ENCODE measurements around the gene SERGEF.

SERGEF gene

DNA sequence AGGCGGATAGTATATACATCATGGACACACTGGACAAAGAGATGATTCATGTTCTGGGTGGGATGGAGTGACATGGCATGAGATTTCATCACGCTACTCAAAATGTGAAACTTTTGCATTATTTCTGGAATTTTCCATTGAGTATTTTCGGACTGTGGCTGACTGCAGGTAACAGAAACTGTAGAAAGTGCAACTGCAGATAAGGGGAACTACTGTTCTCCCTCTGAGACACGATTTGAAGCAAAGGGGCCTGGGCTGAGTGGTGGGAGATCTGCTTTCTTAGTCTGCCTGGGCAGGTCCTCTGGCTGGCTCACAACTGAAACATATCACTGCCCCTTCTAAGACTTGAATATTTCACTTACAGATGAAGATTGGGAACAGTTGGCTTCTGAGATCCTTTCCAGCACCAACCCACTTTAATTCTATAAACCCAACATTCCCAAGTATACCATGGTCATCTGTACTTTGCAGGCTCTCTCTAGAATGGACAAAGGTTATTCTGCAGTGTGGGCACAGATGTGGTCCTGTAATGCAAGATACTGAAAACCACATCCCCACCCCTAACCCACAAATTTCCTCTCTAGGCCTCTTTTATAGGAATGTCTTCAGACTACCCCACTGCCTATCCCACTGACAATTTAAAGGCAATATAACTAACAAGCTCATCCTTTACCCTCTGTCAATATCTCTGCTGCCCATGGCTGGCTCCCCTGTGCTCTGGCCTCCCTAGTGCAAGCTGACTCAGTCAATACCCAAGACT lies 157.1 kb downstream of the SERGEF start:
- no peak for DNase-seq

DNA sequence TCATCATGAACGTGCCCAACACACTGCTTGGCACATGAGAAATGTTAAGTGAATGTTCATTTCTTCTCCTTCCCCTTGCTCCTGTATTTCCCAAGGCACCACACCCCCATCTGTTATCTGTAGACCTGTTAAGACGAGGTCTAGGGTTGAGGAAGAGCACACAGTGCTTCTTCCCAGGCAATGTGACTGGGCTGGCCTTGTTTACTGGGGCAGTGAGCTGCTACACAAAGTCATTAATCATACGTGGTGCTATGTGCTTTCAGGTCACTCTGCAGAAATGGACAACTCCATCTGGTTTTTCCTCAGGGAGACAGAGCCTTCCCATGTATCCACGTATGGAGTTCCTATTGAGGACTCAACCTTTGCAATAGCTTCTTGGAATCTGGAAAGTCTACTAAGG lies 159.6 kb downstream of the SERGEF start:
- DNase-seq = no peak

DNA sequence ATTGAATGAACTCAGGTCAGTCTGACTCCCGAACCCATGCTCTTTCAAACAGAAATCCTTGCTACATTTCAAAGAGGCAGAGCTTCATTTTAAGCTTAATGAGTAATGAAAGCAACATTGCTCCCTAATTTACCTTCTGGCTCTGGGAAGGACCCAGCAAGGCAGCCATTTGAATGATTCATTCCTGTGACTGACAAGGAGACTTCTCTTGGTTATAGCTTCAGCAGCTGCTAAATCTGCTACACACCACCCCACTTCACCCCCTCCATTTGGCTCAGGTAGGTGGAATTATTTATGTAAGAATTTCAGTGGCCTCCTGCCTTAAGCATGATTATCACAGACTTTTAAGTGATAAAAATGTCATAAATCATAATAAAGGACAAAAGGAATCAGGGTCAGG lies 160.6 kb downstream of the SERGEF start:
- no peak for DNase-seq

DNA sequence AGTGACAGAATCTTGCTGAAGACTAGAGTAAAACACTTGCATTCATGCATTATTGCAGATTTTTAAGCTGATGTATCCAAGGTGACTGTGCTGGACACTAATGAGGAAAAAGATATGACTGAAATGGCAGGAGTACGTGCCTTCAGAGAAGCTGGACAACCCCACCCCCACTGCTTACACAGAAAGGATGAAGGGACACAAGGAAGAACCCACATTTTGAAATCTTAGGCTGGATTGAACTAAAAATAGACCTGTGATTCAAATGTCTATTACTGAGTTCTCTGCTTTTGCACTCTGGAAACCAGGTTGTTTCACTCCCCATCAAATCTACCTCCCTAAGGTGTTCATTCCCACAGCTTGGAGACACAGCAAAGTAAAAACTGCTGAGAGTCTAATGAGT lies 161.2 kb downstream of the SERGEF start:
- no peak for DNase-seq

- DNase-seq = no peak
Observed at GRCh38 chr11:17850336-17850735, 162.5 kb downstream of the SERGEF start.

DNA sequence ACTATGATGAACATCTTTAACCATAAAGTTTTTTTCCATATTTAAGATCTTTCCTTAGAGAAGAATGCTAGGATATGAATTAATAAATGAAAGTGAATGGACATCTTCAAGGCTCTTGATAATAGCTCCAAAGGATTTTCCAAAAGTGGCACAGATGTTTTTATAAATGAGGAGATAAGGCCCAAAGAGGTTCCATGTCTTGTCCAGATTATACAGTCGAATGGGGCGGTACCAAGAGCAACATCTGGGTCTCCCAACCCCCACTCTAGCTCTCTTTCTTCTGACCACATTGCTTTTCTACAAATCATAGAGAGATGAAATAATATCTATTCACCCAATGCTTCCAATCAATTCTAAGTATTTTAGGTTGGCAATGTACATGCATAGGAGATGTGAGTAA lies 164.1 kb downstream of the SERGEF start:
- no peak for DNase-seq

GRCh38 chr11:17846852-17847453 lies 165.9 kb downstream of the SERGEF start:
- DNase-seq = no peak

- no peak for DNase-seq
Observed at GRCh38 chr11:17845431-17845881, 167.4 kb downstream of the SERGEF start.

DNA sequence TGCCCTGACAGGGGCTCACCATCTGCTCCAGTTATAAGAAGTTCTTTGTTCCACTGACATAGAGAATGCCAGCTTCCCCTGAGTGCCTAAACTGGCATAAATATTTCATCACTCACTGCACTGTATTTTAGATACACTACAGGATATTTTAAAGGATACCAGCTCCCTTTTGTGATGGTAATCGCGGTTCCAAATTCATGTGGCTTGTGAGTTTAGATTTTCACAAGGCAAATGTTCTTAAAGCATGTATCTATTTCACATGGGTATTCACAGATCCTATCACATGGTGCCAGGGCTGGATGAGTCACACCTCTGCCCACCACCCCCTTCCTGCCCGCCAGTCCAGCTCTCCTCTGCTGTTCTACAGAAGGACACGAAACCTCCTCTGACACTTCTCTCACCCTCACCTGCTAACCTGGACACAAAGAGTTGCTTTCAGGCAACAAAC lies 172.7 kb downstream of the SERGEF start:
- no peak for DNase-seq

DNA sequence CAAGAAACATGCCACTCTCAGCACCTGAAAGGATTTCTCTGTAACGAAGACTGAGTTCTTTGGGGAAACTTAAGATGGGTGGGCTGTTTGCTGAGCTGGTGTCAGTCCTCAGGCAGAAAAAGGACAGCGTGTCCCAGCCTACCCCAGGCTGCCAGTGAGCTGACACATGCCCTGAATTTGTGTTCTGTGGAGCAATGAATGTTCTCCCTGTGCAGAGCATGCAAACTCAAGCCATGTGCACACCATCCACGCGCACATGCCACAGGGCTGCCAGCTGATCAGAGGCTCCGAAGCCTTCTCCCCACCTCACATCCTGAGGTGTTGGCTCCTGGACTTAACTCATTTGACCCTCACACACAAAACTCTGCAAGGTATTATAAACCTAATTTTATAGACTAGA lies 173.4 kb downstream of the SERGEF start:
- DNase-seq = no peak

- DNase-seq = no peak
Observed at GRCh38 chr11:17838102-17838501, 174.7 kb downstream of the SERGEF start.

DNA sequence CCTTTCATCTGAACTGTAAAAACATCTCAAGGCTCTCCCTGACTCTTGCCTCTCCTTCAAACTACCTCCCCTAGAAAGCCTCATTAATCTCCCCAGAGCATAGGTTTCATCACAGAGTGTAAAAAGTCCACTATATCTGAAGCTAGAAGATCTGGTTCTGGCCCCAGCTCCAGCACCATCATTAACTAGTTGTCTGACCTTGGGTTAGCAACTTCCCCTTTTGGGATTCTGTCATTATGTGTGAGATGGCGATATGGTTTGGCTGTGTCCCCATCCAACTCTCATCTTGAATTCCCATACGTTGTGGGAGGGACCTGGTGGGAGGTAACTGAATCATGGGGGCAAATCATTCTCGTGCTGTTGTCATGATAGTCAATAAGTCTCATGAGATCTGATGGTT lies 181.0 kb downstream of the SERGEF start:
- no peak for DNase-seq

GRCh38 chr11:17831228-17831627 lies 181.6 kb downstream of the SERGEF start:
- DNase-seq = no peak

DNA sequence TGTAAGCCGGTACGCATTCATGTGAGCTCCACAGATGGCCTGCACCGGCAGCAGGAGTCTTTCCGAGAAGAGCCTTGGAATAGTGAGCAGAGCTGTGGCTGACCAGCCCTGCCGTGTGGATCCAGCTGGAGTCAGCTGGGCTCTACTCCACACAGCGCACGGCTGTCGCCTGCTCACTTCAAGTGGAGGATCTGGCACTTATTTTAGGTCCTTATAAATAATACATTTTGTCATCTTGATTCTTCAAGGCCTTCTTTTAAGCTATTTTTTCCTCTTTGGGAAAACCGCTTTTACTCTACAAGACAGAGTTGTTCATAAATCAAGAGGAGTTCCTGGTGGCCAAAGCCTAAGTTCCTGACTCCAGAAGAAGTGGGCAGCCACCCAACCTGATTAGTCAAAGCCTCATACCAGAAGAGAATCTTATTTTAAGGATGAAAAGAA lies 184.5 kb downstream of the SERGEF start:
- DNase-seq = no peak

GRCh38 chr11:17827006-17827405 lies 185.8 kb downstream of the SERGEF start:
- DNase-seq = no peak

DNA sequence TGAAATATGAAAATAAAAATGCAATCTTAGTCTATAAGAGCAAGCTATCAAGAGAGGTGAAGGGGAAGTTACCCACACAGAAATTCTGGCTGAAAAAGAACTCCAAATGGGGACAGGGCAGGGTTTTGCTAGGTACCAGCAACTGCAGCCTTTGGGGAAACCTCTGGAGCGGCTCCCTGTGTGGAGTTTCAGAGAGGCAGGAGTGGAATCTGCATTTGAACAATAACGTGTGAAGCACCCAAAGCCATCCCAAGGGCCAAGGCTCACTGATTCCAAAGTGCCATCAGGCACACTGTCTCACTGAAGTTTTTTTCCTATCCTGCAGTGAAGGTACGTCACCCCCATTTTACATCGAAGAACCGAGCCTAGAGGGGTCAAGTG lies 190.5 kb downstream of the SERGEF start:
- DNase-seq = no peak

GRCh38 chr11:17821648-17822400 lies 191.0 kb downstream of the SERGEF start:
- DNase-seq = no peak

DNA sequence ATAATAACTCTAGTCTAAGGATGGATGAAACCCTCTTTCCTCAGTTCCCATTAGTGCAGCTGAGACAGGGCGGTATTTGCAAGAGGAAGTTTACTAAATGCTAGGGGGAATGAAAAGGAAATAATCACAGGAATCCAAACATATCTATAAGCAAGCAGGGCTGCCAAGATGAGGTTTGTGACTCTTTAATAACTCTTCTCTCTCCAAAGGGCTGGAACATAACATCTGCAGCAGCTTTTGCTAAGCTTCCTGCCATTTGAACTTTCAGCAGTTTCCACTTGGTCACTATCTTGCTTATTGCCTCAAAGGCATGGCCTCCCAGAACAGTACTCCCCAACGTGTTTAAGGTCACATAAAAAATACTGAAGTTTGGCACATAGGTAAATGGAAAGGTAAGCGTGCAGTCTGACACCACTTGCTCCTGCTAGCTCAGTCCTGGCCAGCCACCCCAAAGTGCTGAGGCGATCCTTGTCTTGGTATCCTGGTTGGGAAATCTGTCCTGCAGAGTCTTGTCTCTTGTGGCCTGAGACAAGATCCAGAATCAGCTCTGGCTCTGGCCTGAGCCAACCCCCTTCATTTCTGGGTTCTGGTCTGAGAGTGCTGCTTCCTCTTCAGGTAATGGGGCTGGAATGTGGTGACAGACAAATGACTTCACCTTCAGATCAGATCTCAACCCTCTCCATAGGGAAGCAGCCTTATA lies 196.5 kb downstream of the SERGEF start:
- no peak for DNase-seq

GRCh38 chr11:17814546-17814945 lies 198.3 kb downstream of the SERGEF start:
- DNase-seq = no peak

- no peak for DNase-seq
Observed at GRCh38 chr11:17813391-17814059, 199.3 kb downstream of the SERGEF start.

- no peak for DNase-seq
Observed at GRCh38 chr11:17812865-17813187, 200.0 kb downstream of the SERGEF start.

DNA sequence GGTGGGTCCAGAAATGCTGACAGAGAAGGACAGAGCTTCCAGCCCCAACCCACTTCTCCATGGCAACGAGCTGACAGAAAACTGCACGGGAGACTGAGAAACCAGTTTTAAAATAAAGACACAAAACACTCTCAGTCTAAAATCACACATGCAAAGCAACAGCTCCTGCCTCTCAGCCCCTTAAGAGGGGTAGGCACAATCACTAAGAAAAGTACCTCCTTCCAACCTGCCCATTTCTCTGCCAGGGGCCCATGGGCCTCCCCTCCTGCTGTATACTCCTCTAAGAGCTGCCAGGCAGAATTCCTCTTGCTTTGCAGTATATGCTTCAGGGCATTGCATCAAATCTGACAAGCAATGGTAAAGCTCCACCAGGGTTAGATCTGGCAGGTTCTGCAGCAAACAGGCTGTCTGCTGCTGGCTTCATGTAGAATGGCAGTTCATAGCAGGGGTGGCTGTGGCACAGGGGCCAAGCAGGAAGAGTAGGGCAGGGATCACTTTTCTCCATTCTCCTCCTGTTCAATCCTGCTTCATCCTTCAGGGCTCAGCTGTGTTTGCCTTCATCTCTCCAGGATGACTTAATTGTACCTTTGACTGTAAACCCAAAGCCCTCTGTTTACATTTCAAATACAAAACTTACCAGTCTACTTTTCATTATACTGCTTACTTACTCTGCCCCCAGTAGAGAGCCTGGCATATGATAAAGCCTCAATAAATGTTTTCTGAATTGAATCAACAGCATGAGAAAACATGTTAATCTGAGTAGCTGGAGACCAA lies 200.6 kb downstream of the SERGEF start:
- DNase-seq = no peak

All from CD4-positive, alpha-beta T cell treated with Interleukin-1 beta for 1 hour (primary cell).